ENCODE data around the gene PLAU.
A peak's percentile ranks its signal among the peaks of the same experiment; 100 is the strongest.
"Not testable (repeated sequence)": the region's sequence is repeated elsewhere in the genome, so short reads cannot be mapped to it uniquely, and the experiment has no call there.

Gene PLAU

DNA sequence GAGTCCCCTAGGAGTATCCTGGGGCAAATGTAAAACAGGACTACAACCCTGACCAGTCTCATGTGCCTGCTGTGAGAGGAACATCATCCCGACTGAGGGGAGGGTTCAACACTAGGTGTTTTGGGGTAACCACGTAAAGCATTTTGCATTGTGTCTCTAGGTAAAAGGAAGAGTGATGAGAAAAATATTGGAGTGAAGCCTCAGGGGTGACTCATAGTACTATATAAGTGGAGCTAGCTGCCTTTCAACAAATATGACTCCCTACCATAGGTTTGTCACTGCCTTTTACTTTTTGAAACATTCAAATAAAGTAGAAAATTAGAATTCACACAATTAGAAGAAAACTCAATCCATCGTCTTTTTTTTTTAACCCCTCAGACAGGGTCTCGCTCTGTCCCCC lies 34.0 kb upstream of the PLAU start:
- no peak for DNase-seq

DNA sequence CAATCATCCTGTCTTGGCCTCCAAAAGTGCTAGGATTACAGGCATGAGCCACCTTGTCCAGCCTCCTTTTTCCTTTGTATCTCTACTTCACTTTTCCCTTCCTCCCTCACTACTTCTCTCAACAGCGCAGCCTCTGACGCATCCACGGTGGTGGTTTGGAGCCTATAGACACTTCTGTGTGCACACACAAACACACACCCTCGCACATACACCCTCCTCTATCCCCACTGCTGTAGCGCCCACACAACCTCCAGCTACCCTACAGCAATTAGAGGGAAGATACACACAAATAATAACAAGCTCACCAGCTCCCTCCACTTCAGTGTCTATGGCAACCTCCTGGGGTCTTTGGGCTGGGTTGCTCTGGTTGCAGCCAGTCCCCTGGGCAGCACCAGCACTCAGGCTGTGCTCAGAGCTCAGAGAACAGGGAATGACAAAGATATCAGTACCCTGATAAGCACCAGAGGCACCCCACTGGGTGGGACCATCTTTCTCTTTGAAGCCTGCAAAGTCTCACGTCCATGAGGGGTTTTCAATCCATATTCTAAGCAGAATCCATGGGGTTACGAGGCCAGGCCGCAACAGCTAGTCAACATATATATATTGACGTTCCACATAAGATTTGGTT lies 33.3 kb upstream of the PLAU start:
- DNase-seq, result no peak

- no peak for DNase-seq
These were observed 32.6 kb upstream of the PLAU start for GRCh38 chr10:73878365-73878764.

DNA sequence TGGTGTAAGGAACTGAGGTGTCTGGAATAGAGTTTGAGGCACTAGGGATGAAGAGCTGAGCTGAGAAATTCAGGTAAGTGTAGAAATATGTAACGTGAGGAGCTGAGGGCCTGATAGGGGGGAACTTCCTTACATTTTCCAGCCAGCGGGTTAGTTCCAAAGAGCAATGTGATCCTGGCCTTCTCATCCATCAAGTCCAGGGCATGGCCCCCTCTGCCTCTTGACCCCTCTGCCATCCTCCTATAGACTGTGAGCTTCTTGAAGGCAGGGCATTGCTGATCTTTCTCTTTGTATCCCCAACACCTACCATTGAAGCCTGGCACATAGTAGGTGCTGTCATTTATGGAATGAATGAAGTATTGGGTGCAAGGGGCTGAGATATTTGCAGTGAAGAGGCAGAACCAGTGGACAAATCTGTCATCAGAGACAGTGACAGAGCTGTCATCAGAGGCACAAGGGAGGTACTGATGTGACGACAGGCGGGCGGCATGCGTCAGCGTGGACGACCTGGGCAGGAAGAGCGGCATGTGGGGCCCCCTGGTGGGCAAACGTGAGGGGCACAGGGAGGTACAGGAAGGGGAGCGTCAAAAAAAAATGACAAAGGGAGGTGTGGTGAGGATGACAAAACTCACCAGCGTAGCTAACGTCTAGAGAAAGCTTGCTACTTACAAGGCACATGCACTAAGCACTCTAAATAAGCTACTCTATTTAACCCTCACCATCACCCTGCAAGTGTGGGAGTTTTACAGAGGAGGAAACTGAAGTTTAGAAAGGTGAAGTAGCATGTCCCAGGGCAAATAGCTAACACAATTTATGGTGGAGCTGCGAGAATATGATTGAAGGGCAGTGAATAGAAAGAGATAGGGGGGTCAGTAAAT lies 31.4 kb upstream of the PLAU start:
- peak; percentile 24 to 27 for DNase-seq

- DNase-seq, result no peak
These were observed 29.6 kb upstream of the PLAU start for GRCh38 chr10:73881221-73881919.

GRCh38 chr10:73884017-73884416 lies 26.9 kb upstream of the PLAU start:
- DNase-seq, result no peak

GRCh38 chr10:73886085-73886529 lies 24.8 kb upstream of the PLAU start:
- DNase-seq, result no peak

DNA sequence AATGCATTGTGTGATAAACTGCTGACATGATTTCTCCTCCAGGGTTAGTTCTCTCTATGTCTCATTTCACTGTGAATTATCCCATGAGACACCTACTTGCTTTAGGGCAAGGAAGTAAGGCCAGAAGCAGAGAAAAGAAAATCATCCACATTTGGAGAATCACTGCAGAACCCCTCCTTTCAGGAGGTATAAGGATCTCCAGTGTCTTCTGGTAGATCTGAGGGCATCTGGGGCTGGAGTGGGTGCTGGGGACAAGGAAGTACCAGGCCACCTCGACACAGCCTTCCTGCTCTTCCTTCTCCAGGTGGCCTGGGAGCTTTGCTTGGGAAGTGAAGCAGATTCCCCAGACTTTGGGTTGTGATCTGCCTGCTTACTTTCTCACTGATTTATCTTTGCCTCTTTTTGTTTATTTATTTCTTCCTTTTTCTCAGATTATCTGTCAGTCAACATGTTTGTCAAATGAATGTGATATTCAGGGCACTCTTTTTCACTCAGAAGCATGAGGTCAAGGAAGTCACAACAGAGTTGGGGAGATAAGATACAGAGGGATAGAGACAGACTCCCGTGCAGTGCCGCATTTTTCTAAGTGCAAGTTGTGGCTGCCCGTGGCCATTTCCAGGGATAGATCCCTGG lies 24.2 kb upstream of the PLAU start:
- DNase-seq, result no peak

DNA sequence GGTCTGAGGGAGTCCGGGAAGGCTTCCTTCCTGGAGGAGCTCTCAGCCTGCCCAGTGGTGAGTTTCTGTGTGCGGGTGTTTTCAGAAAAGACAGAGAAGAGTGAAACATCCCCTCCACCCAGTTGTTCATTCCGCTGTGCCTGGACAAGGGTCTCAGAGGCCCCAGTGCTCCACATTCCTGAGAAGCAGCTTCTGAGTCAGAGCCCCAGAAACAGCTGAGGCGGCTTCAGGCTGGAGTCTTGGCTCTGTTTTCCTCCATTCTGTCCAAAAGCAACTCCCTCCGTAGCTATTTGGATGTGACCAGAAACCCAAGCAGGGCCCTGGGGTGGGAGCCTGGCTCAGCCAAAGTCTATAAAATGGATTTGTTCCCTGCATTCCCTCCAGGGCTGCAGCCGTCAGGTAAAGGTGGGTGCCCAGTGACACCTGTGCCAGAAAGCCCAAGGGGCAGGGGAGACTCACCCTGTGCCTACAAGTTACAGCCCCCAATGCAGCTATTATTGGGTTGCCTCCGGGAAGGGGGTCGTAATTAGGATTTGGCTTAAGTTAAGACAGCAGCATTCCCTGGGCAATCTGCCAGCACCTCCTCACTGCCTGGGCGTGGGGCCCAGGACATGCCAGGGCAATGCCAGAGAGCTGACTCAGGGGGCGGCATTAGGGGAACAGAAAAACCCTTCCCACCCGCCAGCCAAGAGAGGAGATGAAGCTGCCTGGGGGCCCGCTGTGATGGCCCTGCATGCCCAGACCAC lies 23.5 kb upstream of the PLAU start:
- no peak for DNase-seq

GRCh38 chr10:73888514-73888913 lies 22.4 kb upstream of the PLAU start:
- no peak for DNase-seq

- DNase-seq, result no peak
These were observed 21.9 kb upstream of the PLAU start for GRCh38 chr10:73889014-73889413.

DNA sequence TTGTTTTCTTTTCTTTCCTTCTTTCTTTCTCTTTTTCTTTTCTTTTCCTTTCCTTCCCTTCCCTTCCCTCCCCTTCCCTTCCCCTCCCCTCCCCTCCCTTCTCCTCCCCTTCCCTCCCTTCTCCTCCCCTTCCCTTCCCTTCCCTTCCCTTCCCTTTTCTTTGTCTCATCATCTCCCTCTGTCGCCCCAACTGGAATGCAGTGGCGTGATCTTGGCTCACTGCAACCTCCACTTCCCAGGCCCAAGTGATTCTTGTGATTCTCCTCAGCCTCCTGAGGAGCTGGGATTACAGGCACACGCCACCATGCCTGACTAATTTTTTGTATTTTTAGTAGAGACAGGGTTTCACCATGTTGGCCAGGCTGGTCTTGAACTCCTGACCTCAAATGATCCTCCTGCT lies 21.5 kb upstream of the PLAU start:
- not testable (repeated sequence) for DNase-seq

GRCh38 chr10:73890261-73890660 lies 20.7 kb upstream of the PLAU start:
- DNase-seq, result no peak

DNA sequence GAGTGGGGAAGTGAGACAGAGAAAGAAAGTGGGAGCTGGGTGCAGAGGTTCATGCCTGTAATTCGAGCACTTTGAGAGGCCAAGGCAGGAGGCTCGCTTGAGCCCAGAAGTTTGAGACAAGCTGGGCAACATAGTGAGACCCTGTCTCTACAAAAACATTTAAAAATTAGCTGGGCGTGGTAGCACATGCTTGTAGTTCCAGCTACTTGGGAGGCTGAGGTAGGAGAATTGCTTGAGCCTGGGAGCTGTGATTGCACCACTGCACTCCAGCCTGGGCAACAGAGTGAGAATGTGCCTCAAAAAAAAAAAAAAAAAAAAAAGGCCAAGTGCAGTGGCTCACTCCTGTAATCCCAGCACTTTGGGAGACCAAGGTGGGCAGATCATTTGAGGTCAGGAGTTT lies 20.1 kb upstream of the PLAU start:
- DNase-seq, result not testable (repeated sequence)

GRCh38 chr10:73891540-73891939 lies 19.4 kb upstream of the PLAU start:
- no peak for DNase-seq

DNA sequence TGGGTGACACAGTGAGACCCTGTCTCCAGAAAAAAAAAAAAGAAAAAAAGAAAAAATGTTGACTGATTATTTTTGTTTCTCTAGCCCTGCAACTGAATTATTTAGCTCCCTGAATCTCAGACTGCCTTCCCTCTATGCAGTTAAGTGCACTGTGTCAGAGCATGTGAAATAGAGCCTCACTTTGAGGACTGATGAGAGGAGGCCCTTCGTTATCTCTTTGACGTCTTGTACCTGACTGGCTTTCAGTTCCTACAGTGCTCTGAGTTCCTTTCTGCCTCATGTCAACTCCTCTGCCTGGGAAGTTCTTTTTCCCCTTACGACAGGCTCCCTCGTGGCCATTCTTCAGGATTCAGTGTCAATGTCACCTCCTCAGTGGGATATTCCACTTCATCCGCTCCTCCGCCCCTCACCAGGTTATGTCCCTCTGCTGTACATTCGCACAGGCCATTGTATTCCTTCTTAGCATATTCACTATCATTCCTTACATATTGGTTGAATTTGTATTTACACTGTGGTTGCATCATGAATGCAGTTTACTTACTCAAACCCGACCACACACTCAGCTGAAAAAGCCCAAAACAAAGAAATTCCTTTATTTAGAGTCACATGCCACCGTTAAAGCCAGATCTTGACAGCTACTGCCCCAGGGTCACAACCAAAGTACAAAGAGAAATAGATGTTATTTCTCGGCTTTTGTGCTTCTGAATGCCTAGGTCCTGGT lies 18.5 kb upstream of the PLAU start:
- no peak for DNase-seq

- DNase-seq, result no peak
These were observed 17.5 kb upstream of the PLAU start for GRCh38 chr10:73893426-73893825.

GRCh38 chr10:73894245-73894971 lies 16.5 kb upstream of the PLAU start:
- no peak for DNase-seq

- DNase-seq, result not testable (repeated sequence)
These were observed 15.6 kb upstream of the PLAU start for GRCh38 chr10:73895381-73895780.

- no peak for DNase-seq
These were observed 13.2 kb upstream of the PLAU start for GRCh38 chr10:73897693-73898092.
